Sigmoid colon (tissue), 7 donors: Measurements from ENCODE around the gene MAGEC3. TPM values are rescaled to one million over a fixed set of nuclear protein-coding genes. Genes with fewer than 3 reads are reported as not detected.
"Not testable (repeated sequence)": the region's sequence is repeated elsewhere in the genome, so short reads cannot be mapped to it uniquely, and the experiment has no call there.

Experiments used
- DNase-seq: peaks from one replicate; pipeline ENCODE4 v3.0.0-alpha.2; 2019
- H3K27ac ChIP-seq, 4 donors: fragments of 200-600 bp; sonication (generic); one replicate each; pipeline ENCODE4 v1.5.1; 2016 to 2019; ENCODE audit warnings: mild to moderate bottlenecking in 1 of 4
- H3K27me3 ChIP-seq, 3 donors: fragments of 200-600 bp; sonication (generic); one replicate each; pipeline ENCODE4 v1.5.1; 2019; ENCODE audit warnings: mild to moderate bottlenecking in 1 of 3
- H3K36me3 ChIP-seq, 4 donors: fragments of 200-600 bp; sonication (generic); one replicate each; pipeline ENCODE4 v1.5.1; 2016 to 2019
- H3K4me1 ChIP-seq, 4 donors: fragments of 200-600 bp; sonication (generic); one replicate each; pipeline ENCODE4 v1.5.1; 2017 to 2019
- H3K4me3 ChIP-seq, 4 donors: fragments of 200-600 bp; sonication (generic); one replicate each; pipeline ENCODE4 v1.5.1; 2017 to 2019; ENCODE audit warnings: mild to moderate bottlenecking in 2 of 4, moderate library complexity in 1 of 4
- H3K9me3 ChIP-seq, 4 donors: fragments of 200-600 bp in 3 of 4; sonication (generic) in 3 of 4; one replicate each; pipeline versions ENCODE4 v1.5.1 to v1.6.1; 2013 to 2019
- CTCF ChIP-seq, 4 experiments: fragments of 450-650 bp in 3 of 4; fragments of 200-600 bp in 1 of 4; IDR thresholded peaks; one replicate each; pipeline ENCODE4 v1.5.1; 2016 to 2019; ENCODE audit warnings: antibody characterized with exemption in 4 of 4, mild to moderate bottlenecking in 3 of 4, moderate library complexity in 2 of 4
- EP300 ChIP-seq, 4 donors: sonication (generic); formaldehyde crosslinking; IDR thresholded peaks; one replicate each; pipeline ENCODE4 v1.6.1; 2017; ENCODE audit warnings: antibody characterized with exemption in 4 of 4
- POLR2A ChIP-seq, 2 donors: fragments of 450-650 bp; IDR thresholded peaks; one replicate each; pipeline ENCODE4 v1.6.1; 2016; ENCODE audit warnings: antibody characterized with exemption in 2 of 2, mild to moderate bottlenecking in 2 of 2, moderate library complexity in 2 of 2
- POLR2AphosphoS5 ChIP-seq, 4 donors: sonication (generic); formaldehyde crosslinking; IDR thresholded peaks; one replicate each; pipeline ENCODE4 v1.6.1; 2017; ENCODE audit warnings: antibody characterized with exemption in 4 of 4
- WGBS, 2 donors: extraction: QIAGEN DNeasy Blood & Tissue Kit; methylation state at CpG; one replicate each; pipeline ENCODE4 v1.1.7; 2013; 5-methylcytosine and 5-hydroxymethylcytosine counted together
- intact Hi-C: fragments of 100-400 bp; cut with DNase I; formaldehyde crosslinking; loops from one replicate; pipeline ENCODE4 v1.15.1; 2023
- polyA plus RNA-seq, 3 donors: library from polyadenylated mRNA; stranded (reverse); fragments of 200-250 nt; gene quantifications; one replicate each; pipeline ENCODE4 v1.2.3, GENCODE V29; 2013
- total RNA-seq, 4 donors: library from RNA; depleted of rRNA; stranded (reverse); fragments of >200 nt; gene quantifications; one replicate each; pipeline ENCODE4 v1.1.0, GENCODE V29; 2016
- donor health status: healthy with polysubstance abuse.
- donor health status: Bipolar disorder and iron deficiency.
- donor health status: healthy.

MAGEC3 gene
- total and polyA plus RNA-seq, 7 donors, result not detected

- Histone ChIP-seq H3K4me3 (no peak overlapping the region), H3K9me3 (no peaks in the 10 kb centered on the region), H3K27ac (no peak overlapping the region), H3K27me3 (no peaks in the 10 kb centered on the region), H3K36me3 (no peaks in the 10 kb centered on the region), H3K4me1 (no peaks in the 10 kb centered on the region)
- intact Hi-C loops, result no loop called here
- TF ChIP-seq CTCF (IDR thresholded peaks at IDR 0.05), result no peak
- no peak for TF ChIP-seq POLR2AphosphoS5 (IDR thresholded peaks at IDR 0.05)
- TF ChIP-seq POLR2A (IDR thresholded peaks at IDR 0.05), result no peak
- no peak for TF ChIP-seq EP300 (IDR thresholded peaks at IDR 0.05)
- WGBS, 2 donors, result 75 to 77% methylated on average over 3 of the region's 3 CpGs
- no peak for DNase-seq
Observed at GRCh38 chrX:141832247-141832646, 5.9 kb upstream of the MAGEC3 start.

GRCh38 chrX:141839856-141840255 is 1.7 kb downstream of the MAGEC3 start:
- no peak for DNase-seq
- no peaks in the 10 kb centered on the region for H3K36me3 ChIP-seq
- TF ChIP-seq POLR2A (IDR thresholded peaks at IDR 0.05) (no peak), EP300 (IDR thresholded peaks at IDR 0.05) (no peak)
- H3K9me3 ChIP-seq, result no peaks in the 10 kb centered on the region
- no peak overlapping the region for H3K27ac ChIP-seq
- WGBS, 2 donors, result 81 to 90% methylated on average over 2 of the region's 2 CpGs
- no peaks in the 10 kb centered on the region for H3K27me3 ChIP-seq
- H3K4me3 ChIP-seq, result no peak overlapping the region
- H3K4me1 ChIP-seq, result no peaks in the 10 kb centered on the region
- intact Hi-C loops, result no loop called here

GRCh38 chrX:141857479-141857878 is 19.4 kb downstream of the MAGEC3 start:
- no peaks in the 10 kb centered on the region for H3K36me3 ChIP-seq
- TF ChIP-seq CTCF (IDR thresholded peaks at IDR 0.05) (no peak), EP300 (IDR thresholded peaks at IDR 0.05) (no peak), POLR2AphosphoS5 (IDR thresholded peaks at IDR 0.05) (no peak), POLR2A (IDR thresholded peaks at IDR 0.05) (no peak)
- H3K9me3 ChIP-seq, result no peaks in the 10 kb centered on the region
- H3K4me1 ChIP-seq, result no peaks in the 10 kb centered on the region
- no peak overlapping the region for H3K4me3 ChIP-seq
- 58 to 71% methylated on average over 3 of the region's 3 CpGs for WGBS, 2 donors
- no peak overlapping the region for H3K27ac ChIP-seq
- no peaks in the 10 kb centered on the region for H3K27me3 ChIP-seq
- DNase-seq, result no peak
- intact Hi-C loops, result no loop called here

GRCh38 chrX:141879616-141880015 is 41.5 kb downstream of the MAGEC3 start:
- TF ChIP-seq CTCF (IDR thresholded peaks at IDR 0.05), result no peak
- TF ChIP-seq POLR2AphosphoS5 (IDR thresholded peaks at IDR 0.05), result no peak
- TF ChIP-seq EP300 (IDR thresholded peaks at IDR 0.05), result no peak
- no peak for TF ChIP-seq POLR2A (IDR thresholded peaks at IDR 0.05)
- no peaks in the 10 kb centered on the region for H3K4me1 ChIP-seq
- no peak overlapping the region for H3K4me3 ChIP-seq
- H3K27me3 ChIP-seq, result no peaks in the 10 kb centered on the region
- 55 to 77% methylated on average over 5 of the region's 5 CpGs for WGBS, 2 donors
- H3K27ac ChIP-seq, result no peak overlapping the region
- H3K36me3 ChIP-seq, result no peaks in the 10 kb centered on the region
- intact Hi-C loops, result no loop called here
- no peaks in the 10 kb centered on the region for H3K9me3 ChIP-seq
- no peak for DNase-seq

GRCh38 chrX:141888811-141889210 is 50.7 kb downstream of the MAGEC3 start:
- H3K27me3 ChIP-seq, H3K4me1 ChIP-seq, H3K9me3 ChIP-seq, DNase-seq, H3K27ac ChIP-seq, H3K4me3 ChIP-seq, H3K36me3 ChIP-seq, intact Hi-C loops: not testable (repeated sequence)
- 71 to 82% methylated on average over 5 of the region's 5 CpGs for WGBS, 2 donors

DNA sequence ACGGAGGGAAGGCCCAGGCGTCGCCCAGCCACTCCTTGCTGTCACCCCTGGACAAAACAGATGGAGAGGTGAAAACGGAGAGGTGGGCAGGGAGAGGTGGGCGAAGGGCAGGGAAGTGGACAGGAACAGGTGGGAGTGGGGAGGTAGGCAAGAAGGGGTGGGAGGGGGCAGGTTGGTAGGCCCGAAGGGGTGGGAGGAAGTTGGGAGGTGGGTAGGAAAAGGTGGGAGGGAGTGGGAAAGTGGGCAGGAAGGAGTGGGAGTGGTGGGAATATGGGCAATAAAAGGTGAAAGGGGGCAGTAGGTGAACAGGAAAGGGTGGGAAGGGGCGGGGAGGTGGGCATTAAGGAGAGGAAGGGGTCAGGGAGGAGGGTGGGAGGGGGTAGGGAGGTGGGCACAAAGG is 56.6 kb downstream of the MAGEC3 start:
- intact Hi-C loops, result no loop called here
- no peak for DNase-seq
- no peaks in the 10 kb centered on the region for H3K27me3 ChIP-seq
- no peaks in the 10 kb centered on the region for H3K4me1 ChIP-seq
- H3K36me3 ChIP-seq, result no peaks in the 10 kb centered on the region
- no peak overlapping the region for H3K4me3 ChIP-seq
- H3K27ac ChIP-seq, result no peak overlapping the region
- whole genome bisulfite sequencing, 2 donors, result 87 to 89% methylated on average over 7 of the region's 7 CpGs
- no peaks in the 10 kb centered on the region for H3K9me3 ChIP-seq
- TF ChIP-seq POLR2A (IDR thresholded peaks at IDR 0.05) (no peak), POLR2AphosphoS5 (IDR thresholded peaks at IDR 0.05) (no peak), EP300 (IDR thresholded peaks at IDR 0.05) (no peak), CTCF (IDR thresholded peaks at IDR 0.05) (no peak)
